HG02571 (cell line): ENCODE measurements around the gene CEP95.
"Not testable (repeated sequence)": the region's sequence is repeated elsewhere in the genome, so short reads cannot be mapped to it uniquely, and the experiment has no call there.

ENCODE experiments used
- ATAC-seq: cut with Tn5 transposase; IDR thresholded peaks from one replicate; pipeline ENCODE4 v1.9.1; 2021; ENCODE audit warnings: mild to moderate bottlenecking, moderate library complexity; ENCODE audit not compliant: unreplicated experiment

CEP95 gene, protein sequence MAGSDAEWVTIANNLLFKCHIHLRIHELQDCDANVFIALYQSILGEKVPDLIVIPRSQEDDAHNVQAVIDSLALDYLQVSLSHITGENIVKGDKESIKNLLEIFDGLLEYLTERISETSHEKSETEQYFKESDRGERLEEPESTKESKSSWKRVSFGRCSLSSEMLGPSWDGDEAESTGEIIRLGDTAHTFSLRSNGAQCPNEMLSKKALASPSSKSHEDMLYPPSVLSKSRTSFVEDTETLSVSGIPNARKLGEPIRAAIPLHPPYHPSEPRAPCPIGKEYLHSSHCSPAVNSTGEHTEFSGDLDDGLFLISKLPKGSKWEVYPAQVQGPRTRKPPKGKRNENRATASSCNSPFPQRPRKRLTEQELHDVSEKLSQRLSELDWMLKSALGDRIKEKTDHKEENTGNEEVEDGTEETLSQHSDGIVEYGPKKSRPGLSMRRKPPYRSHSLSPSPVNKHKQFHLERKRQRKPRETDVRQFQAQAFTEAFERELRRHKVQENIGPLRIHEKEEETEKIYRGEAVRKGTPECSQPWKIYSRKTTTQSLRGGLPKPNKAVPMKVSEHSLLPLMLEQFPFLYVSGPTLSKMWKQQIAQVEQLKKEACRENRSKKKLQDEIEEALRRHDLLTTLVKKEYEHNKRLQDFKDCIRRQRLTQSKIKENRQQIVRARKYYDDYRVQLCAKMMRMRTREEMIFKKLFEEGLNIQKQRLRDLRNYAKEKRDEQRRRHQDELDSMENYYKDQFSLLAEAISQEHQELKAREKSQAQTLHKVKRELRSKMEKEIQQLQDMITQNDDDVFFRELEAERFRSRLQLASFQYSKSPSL

GRCh38 chr17:64506576-64507412 is at the start of gene CEP95:
TSS of gene CEP95 (plus strand) at chr17:64506977. CDS start at chr17:64507098, 121 bp downstream.
- ATAC-seq, result peak; percentile 49

DNA sequence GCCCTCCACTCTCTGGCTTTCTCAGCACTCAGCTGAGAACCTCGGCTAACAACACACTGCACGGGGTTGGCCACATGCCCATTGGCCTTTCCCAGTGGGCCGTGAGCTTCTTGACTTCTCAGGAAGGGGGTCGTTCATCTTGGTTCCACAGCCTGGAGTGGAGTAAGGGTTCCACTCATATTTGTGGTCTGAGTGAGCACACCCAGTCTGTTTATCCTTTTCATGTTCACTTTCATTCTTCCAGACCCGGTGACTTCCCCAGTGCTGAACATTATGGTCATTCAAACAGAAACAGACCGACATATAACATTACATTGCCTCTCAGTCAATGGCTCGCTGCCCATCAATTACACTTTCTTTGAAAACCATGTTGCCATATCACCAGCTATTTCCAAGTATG is 49.6 kb upstream of the CEP95 start:
- no peak for ATAC-seq

DNA sequence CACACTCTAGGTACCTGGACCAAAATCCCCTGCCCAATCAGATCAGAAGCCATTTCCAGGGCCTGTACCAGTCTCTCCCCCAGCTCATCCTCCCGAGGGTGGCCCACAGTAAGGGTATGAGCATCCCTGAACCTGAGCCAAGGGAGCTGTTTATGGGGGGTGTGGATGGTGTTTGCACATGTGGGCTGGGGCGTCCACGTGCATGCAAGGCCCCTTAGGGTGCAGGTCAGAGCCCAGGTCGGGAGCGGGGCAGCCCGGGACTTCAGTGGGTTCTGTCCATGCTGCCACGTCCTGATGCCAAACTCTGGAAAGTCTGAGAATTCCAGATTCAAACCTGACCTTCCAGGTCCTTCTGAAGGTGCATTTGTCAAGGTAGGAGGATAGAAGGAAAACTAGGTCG is 48.0 kb upstream of the CEP95 start:
- no peak for ATAC-seq

- no peak for ATAC-seq
Measured at GRCh38 chr17:64459284-64459747, 47.5 kb upstream of the CEP95 start.

GRCh38 chr17:64459818-64460217 is 47.0 kb upstream of the CEP95 start:
- ATAC-seq, result not testable (repeated sequence)

DNA sequence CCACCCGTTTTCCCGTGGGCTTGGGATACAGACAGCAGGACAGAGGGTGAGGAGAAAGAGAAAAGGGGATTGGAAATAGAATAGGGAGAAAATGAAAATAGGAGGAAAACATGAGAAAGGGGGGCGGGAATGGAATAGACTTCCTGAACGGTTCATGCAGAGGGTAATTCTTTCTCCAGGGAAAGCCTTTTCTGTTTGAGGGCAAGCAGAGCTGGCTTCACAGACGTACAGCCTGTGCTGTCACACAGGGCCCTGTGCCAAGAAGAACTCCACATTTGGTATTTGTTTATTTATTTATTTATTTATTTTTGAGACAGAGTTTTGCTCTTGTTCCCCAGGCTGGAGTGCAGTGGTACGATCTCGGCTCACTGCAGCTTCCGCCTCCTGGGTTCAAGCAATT is 45.8 kb upstream of the CEP95 start:
- ATAC-seq, result no peak

- no peak for ATAC-seq
Measured at GRCh38 chr17:64461788-64462187, 45.0 kb upstream of the CEP95 start.

DNA sequence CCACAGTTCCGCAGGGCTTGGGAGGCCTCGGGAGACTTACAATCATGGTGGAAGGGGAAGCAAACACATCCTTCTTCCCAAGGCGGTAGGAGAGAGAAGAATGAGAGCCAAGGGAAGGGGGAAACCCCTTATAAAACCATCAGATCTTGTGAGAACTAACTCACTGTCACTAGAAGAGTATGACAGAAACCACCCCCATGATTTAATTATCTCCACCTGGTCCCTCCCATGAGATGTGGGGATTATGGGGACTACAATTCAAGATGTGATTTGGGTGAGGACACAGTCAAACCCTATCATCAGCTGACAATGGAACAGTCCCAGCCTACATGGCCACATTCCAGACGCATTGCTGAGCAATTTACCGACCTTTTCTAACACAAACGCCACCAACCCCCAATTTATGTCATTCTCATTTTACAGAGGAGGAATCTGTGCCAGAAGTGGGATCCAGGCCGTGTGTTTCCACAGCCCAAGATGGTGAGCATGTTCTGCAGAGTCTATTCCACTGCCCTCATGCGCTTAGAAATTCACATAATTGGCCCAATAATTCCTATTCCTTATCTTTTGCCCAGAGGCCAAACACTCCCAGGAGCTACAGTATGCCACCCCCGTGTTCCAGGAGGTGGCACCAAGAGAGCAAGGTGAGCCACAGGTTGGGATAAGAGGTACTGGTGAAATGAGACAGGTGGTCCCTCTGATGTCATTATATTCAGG is 40.6 kb upstream of the CEP95 start:
- no peak for ATAC-seq

GRCh38 chr17:64466834-64467233 is 39.9 kb upstream of the CEP95 start:
- not testable (repeated sequence) for ATAC-seq

DNA sequence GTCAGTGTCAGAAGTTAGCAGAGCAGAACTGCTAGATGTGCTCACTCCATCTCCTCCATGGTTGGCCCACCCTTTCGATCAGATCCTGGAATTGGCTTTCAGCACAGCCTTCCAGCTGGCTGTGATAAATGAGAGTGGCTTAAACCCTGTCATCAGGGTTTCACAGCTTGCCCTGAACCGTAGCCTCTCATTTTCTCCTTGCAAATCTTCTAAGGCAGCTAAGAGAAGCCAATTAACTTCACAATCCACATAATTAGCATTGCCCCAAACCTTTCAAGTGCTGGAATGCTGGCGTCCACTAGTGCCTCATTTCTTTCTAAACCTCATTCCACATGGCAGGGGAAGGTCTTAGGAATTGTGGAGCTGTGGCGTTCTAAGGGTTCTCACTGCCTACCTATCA is 36.2 kb upstream of the CEP95 start:
- no peak for ATAC-seq

DNA sequence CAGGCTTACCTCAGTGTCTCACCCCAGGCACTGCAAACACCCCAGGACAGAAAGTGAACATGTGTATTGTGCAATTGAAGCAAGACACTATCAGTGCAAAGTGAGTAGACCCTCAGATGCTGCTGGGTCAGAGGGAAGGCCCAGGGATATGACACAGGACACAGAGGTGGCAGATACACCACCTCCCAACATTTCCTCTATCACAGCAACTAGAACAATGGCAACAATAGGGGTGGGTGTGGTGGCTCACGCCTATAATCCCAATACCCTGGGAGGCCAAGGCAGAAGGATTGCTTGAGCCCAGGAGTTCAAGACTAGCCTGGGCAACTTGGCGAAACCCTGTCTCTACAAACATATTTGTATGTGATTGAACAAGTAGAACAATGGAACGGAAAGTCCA is 35.3 kb upstream of the CEP95 start:
- no peak for ATAC-seq

- no peak for ATAC-seq
Measured at GRCh38 chr17:64472564-64472963, 34.2 kb upstream of the CEP95 start.

- no peak for ATAC-seq
Measured at GRCh38 chr17:64477849-64478248, 28.9 kb upstream of the CEP95 start.

DNA sequence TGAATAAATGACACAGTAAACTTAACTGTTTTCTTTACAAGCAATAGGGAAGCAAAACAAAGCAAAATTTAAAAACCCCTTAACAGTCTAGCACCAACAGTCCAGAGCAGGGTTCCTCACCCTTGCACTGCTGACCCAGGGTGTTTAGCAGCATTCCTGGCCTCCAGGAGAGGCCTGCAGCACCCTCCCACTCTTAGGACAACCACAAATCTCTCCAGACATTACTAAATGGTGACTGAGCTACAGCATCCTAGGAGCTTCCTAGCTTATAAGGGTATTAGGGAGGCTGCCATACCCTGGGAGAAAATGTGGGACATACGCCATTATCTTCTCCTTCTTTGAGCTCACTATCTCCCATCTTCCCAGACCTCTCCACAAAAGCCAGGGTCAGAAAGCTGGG is 25.8 kb upstream of the CEP95 start:
- ATAC-seq, result no peak

GRCh38 chr17:64484380-64484779 is 22.4 kb upstream of the CEP95 start:
- no peak for ATAC-seq

DNA sequence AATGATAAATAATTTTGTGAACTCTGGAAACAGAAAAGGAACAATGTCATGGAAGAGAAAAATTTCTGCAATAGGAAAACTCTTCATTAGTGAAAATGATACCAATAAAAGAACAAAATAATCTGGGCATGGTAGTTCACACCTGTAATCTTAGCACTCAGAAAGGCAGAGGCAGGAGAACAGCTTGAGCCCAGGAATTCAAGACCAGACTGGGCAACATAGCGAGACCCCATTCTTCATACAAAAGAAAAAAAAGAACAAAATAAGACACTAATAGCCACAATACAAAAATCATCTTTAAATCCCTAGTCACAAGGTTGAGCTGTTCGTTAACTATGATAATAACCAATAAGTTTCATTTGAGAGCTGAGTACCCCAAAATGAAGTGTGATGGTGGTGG is 18.5 kb upstream of the CEP95 start:
- ATAC-seq, result no peak

DNA sequence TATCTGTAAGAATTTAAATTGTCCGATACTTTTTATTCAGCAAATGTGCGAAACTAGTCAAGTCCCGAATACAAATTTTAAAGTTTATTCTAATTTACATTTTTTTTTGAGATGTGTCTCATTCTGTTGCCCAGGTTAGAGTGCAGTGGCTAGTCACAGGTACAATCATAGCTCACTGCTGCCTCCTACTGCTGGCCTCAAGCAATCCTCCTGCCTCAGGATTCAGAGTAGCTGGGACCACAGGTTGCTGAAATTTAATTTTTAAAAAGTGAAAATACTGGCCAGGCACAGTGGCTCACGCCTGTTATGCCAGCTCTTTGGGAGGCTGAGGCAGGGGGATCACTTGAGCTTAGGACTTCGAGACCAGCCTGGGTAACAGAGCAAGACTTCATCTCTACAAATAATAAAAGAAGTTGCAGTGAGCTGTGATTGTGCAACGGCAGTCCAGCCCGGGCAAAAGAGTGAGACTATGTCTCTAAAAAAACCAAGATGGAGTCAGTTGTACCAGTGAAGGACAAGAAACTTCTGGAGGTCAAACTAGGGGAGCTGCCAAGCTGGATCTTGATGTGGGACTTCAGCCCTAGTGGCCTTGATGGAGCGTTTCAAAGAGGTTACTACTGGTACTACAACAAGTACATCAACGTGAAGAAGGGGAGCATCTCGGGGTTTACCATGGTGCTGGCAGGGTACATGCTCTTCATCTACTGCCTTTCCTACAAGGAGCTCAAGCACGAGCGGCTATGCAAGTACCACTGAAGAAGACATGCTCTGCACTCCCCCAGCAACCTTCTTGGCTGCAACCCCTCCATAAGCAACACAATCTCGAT is 15.5 kb upstream of the CEP95 start:
- ATAC-seq, result no peak

- ATAC-seq, result no peak
Measured at GRCh38 chr17:64491994-64492393, 14.8 kb upstream of the CEP95 start.

- ATAC-seq, result no peak
Measured at GRCh38 chr17:64492481-64493109, 14.2 kb upstream of the CEP95 start.
